Epithelial cell of esophagus (primary cell): ENCODE data around the gene PGD.

ENCODE experiments used
- DNase-seq: peaks from one replicate; pipeline ENCODE4 v3.0.0; 2010; ENCODE audit warnings: low read depth
- H3K4me3 ChIP-seq: 2 replicates; pipeline ENCODE4 v1.5.1; 2011; ENCODE audit warnings: mild to moderate bottlenecking, low read length, control low read depth
- CTCF ChIP-seq: IDR thresholded peaks from 2 replicates; pipeline ENCODE4 v1.5.1; 2011; ENCODE audit warnings: low read depth, mild to moderate bottlenecking, low read length, control low read depth, inconsistent platforms; ENCODE audit not compliant: insufficient read depth; ENCODE audit errors: missing control alignments

PGD gene

DNA sequence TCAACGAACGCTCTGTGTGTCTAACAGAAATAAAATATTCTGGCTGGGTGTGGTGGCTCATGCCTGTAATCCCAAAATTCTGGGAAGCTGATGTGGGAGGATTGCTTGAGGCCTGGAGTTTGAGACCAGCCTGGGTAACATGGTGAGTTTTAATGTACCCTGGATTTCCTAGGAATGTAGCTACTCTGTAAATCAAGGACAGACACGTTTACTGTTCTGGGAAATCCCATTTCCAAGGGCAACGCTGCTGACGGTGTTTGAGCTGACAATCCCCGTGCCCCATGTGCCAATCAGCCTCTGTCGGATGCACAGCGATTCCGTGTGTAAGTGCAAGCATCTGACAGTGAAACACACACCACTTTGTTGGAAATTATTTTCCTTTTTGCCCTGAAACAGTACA is 59.0 kb downstream of the PGD start:
- DNase-seq, result no peak
- TF ChIP-seq CTCF, result no peak
- no peak overlapping the region for H3K4me3 ChIP-seq

DNA sequence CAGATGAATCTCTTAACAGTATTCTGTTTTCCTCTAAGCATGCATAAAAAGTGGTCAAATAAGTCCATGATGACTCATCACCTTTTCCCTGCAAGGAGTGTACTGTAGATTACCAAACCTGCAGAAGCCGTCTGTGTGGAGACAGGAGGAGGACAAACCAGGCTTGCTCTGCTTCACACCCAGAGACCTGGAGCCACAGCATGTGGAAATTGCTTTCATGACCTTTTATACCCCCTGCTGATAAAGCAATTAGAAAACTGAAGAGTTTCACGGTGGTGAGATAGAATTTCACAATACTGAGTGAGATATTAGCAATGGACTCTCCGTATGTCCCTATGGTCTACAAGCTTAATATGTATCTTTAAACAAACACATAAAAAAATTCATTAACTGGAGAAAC is 60.3 kb downstream of the PGD start:
- TF ChIP-seq CTCF, result no peak
- DNase-seq, result peak; percentile 89
- no peak overlapping the region for H3K4me3 ChIP-seq

DNA sequence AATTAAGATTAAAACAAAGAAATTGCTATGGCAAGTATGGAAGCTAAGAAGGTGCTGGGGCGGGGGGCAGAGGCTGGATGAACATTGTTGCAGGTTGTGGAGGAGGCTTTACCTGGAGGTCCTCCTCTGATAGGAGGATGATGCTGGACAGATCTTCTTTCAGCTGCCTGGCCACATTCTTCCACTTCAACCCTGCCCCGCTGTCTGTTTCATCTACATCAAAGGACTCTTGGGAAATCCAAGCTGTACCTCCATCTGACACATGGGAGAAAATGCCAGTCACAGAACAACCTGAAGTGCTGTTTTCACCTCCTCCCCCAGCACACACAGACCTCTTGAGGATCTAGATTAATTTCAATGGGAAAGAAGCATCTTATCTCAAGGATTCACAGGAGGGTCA is 68.2 kb downstream of the PGD start:
- no peak for TF ChIP-seq CTCF
- H3K4me3 ChIP-seq, result no peak overlapping the region
- no peak for DNase-seq

- no peak for TF ChIP-seq CTCF
- H3K4me3 ChIP-seq, result no peak overlapping the region
- DNase-seq, result no peak
Observed at GRCh38 chr1:10470043-10470442, 71.2 kb downstream of the PGD start.
